CD4-positive, alpha-beta T cell treated with Interleukin-17A for 4 hours (primary cell): ENCODE data around the gene KCNQ5.

Experiments
- DNase-seq: peaks from one replicate; pipeline ENCODE4 v3.0.0-alpha.2; 2020; ENCODE audit warnings: mixed read lengths

The KCNQ5 gene

GRCh38 chr6:72640615-72640930, 18.7 kb downstream of the KCNQ5 start:
- DNase-seq: no peak

GRCh38 chr6:72642435-72642834, 20.6 kb downstream of the KCNQ5 start:
- DNase-seq: no peak

GRCh38 chr6:72643214-72643613, 21.4 kb downstream of the KCNQ5 start:
- no peak for DNase-seq

GRCh38 chr6:72646604-72647485, 25.0 kb downstream of the KCNQ5 start:
- no peak for DNase-seq

GRCh38 chr6:72647489-72647888, 25.6 kb downstream of the KCNQ5 start:
- DNase-seq: no peak

- no peak for DNase-seq
These were observed 27.4 kb downstream of the KCNQ5 start for GRCh38 chr6:72649032-72649984.

GRCh38 chr6:72650081-72650745, 28.3 kb downstream of the KCNQ5 start:
- DNase-seq: no peak

- no peak for DNase-seq
These were observed 29.3 kb downstream of the KCNQ5 start for GRCh38 chr6:72651174-72651573.

GRCh38 chr6:72651967-72652956, 30.4 kb downstream of the KCNQ5 start:
- DNase-seq: no peak

- DNase-seq: no peak
These were observed 31.2 kb downstream of the KCNQ5 start for GRCh38 chr6:72653026-72653425.

GRCh38 chr6:72654071-72654621, 32.3 kb downstream of the KCNQ5 start:
- no peak for DNase-seq

- no peak for DNase-seq
These were observed 35.7 kb downstream of the KCNQ5 start for GRCh38 chr6:72657407-72658197.

- DNase-seq: no peak
These were observed 37.9 kb downstream of the KCNQ5 start for GRCh38 chr6:72659754-72660153.

GRCh38 chr6:72661411-72661810, 39.5 kb downstream of the KCNQ5 start:
- DNase-seq: no peak

GRCh38 chr6:72665599-72665998, 43.7 kb downstream of the KCNQ5 start:
- no peak for DNase-seq

GRCh38 chr6:72669324-72669723, 47.5 kb downstream of the KCNQ5 start:
- DNase-seq: peak; percentile 22

GRCh38 chr6:72672906-72673305, 51.0 kb downstream of the KCNQ5 start:
- DNase-seq: no peak

- no peak for DNase-seq
These were observed 53.0 kb downstream of the KCNQ5 start for GRCh38 chr6:72674842-72675241.

GRCh38 chr6:72675396-72675795, 53.5 kb downstream of the KCNQ5 start:
- no peak for DNase-seq

- DNase-seq: no peak
These were observed 55.1 kb downstream of the KCNQ5 start for GRCh38 chr6:72676995-72677394.

- no peak for DNase-seq
These were observed 55.9 kb downstream of the KCNQ5 start for GRCh38 chr6:72677740-72678139.
